Measurements from ENCODE around the gene CABLES2.

CABLES2 gene

DNA sequence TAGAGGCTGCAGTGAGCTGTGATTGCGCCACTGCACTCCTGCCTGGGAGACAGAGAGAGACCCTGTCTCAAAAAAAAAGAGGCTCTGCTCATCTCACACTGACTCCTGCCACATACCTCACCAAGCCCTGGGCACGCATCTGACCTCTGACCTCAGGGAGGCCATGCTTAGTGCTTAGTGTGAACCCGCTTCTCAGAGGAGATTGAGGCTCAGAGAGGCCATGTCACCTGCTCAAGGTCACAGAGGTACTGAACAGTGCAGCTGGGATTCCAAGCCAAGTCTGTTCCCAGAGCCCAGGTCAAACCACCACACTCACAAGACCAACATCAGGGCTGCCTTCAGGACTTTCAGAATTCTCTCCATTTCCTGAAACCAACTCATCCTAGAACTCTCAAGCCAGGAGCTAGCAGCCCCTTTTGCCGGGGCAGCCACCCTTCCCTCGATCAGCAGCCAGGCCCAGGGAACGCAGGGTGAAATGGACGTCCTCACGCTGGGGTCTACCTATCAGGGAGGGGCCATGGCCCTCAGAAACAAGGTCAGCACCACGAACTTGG lies 2.9 kb downstream of the CABLES2 start:
- no peak for DNase-seq (ENCODE audit: low read depth)

DNA sequence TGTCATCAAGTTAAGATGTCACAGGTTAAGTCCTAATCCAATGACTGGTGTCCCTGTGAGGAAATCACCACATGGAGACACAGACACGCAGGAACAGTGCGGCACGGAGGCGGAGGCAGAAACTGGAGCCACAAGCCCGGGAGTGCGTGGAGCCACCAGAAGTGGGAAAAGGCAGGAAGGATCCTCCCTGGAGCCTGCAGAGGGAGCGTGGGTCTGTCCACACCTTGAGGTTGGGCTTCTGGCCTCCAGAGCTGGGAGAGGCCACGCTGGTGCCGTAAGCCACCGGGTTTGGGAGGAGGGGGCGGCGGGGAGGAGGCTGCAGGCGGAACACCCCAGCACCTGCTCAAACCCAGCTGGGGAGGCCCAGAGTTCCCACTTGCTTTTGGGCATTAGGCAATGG lies 3.8 kb downstream of the CABLES2 start:
- DNase-seq (ENCODE audit: low read depth): no peak

DNA sequence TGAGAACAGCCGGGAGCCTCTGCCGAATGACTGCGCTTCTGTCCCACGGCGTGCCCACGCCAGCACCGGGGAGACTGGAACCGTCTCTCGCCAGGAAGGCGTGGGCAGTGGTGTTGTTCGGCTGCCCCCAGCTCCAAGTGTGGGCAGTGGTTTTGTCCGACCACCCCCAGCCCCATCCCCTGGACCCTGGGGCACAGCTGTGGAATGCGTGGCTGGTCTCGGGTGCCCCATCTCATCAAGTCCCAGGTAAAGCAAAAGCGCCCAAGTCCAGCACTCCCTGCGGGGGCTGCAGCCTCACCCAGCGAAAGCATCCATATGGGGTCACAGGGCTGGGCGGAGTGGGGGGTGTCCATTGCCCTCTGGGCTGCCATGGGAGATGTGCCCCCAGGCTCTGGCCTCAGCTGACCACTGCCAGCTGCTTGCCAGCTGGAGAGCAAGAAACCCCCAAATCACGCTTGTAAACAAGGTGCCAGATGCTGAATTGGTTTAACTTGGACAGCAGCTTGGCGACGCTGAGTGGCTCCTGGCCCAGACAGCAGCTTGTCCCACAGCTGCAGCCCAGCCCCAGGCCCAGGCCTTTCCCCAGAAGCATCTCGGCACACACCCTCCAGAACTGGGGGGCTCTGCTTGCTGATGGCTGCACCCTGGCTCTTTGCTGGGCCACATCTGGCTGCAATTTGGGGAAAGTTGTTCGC lies 4.5 kb downstream of the CABLES2 start:
- no peak for DNase-seq (ENCODE audit: low read depth)

DNA sequence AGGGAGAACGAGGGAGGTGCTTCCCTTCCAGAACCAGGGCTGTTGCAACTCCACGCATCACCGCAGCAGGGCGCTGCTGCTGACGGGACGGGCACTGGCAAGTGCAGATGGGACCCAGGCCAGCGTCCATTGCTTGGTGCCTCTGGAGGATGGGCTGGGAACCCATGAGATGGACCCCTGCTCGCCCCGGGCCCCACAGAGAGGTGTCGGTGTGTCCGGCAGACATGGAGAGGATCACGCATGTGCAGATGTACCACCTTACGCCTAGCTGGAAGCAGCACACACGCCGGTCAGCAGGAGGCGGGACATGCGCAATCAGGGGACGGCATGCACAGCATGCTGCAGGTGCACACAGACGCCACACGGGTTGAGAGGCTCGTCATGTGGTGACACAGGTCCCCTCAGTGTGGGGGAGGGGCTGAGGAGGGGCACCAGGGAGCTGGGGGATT lies 5.7 kb downstream of the CABLES2 start:
- DNase-seq (ENCODE audit: low read depth): no peak

DNA sequence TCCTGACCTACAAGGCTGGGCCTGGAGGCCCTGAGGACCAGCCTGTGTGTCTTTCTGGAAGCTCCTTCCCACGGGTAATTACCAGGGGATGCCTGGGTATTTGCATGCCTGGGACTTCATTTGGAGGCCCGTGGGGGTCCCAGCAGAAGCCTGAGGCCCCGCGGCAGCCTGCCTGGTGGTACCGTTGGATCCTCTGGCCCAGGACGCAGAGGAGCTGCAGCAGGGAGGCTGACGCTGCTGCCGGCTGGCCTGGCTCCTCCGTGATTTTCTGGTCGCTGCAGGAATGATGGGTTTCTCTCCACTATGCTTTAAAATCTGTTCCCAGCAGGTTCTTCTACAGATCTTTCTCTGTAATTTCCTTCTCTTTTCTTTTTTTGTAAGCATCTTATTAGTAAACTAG lies 6.5 kb downstream of the CABLES2 start:
- no peak for DNase-seq (ENCODE audit: low read depth)

DNA sequence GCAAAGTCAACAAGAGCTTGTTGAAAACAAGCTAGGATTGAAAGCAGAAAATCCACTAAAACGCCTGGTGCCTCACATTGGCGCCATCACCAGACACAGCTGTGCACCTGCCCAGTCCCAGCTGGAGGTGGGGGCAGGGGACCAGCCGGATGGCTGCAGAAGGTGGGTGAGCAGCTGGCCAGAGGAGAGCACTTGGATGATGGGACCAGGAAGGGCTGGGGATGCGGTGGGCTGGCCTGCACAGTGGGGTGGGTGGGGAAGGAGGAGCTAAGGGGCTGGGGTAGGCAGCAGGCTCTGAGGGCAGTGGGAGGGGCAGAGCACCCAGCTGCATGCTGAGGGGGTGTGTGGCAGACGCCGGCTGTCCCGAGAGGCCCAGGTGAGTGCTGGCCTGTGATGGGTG lies 7.1 kb downstream of the CABLES2 start:
- no peak for DNase-seq (ENCODE audit: low read depth)

DNA sequence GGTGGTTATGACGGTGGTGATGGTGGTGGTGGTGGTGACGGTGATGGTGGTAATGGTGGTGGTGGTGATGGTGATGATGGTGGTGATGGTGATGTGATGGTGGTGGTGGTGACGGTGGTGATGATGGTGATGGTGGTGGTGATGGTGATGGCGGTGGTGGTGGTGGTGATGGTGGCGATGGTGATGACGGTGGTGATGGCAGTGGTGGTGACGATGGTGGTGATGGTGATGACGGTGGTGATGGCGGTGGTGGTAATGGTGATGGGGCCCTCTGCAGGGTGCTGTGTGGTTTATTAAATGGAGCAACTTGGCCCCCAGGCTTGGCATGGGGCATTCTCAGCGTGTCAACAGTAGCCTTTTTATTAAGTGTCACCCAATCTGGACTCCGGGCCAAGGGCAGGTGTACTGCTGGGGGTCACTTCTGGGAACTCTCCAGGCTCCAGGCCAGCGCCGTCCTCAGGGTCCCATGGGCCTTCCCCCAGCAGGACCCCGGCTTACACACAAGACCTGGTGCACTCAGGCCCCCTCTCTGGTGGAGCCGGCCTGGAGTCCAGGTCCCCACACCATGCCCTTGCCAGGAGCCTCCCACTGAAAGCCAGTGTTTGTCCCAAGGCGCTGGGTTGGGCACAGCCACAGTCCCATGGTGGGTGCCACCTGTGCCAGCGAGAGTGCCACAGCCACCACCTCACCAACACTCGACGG lies 8.8 kb downstream of the CABLES2 start:
- no peak for DNase-seq (ENCODE audit: low read depth)

DNA sequence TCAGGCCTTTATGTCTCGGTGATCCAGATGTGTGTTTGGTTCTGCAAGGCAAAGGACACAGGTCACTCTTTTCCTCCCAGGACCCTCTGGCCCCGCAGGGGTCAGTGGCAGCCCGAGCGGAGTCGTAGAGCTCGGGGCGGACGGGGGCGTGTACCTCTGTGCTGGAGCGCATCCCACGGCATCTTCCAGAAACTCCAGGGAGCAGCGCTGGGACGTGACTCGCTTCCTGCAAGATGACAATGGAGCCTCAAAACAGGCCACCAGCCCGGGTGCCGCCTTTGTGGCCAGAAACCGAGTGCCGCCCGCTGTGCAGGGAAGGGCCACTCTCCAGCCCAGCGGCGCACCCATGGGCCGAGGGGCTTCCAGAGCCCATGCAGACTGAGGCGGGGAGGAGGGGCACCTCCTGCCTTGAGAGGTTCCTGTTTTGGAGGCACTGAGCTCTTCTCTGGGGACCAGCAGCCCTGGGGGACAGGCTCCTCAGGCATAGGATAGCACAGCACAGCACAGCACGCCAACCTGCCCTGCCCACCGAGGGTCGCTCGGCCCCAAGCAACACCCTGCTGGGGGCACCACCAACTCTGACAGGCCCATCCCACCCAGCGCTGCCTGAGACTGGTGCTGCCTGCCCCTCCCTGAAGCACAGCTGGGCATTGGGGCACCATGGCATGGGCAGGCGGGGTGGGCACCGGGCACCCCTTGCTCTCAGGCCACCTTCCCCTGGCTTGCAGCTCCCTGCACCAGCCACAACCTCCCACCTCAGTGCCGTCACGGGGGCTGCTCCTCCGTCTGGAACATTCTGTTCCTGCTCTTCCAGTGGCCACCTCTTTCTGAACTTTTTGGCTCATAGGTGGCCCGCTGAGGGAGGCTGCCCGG lies 10.5 kb downstream of the CABLES2 start:
- DNase-seq (ENCODE audit: low read depth): no peak

DNA sequence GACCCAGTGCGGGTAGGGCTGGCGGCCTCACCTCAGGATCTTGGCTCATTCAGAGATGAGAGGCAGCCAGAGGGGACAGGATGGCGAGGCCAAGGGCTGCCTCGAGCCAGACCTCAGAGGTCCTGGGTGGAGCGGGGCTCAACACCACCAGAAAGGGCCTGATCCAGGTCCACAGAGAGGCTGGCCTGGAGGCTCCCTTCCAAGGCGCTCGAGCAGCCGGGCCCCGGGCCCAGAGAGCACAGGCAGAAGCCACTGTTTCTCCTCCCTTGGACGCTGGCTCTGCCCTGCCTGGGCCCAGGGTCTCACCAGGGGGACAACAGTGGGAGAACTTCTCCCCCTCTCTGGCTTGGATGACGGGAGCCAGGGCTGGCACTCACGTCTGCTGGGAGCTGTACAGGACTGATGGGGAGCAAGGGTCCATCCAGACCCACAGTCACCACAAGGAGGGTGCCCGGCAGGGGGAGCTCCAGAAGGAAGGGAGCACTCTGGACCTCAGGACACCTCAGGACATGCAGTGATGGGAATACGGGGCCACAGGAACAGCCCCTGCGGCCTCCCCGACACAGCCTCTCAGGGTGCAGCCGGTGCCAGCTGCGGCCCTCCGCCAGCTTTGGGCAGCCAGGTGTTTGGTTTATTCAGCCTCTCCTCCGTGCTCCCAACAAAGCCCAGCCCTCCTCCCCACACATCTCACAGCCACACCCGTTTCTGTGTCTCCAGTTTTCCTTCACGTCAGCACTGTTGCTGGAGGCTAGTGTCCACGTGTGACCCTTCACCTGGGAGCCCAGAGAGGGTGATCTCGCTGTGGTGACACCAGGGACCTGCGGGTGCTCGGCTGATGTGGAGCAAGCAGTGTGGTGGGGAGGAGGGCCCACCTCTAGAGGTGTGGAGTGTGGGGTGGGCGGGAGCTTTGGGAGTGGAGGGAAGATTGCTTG lies 11.5 kb downstream of the CABLES2 start:
- DNase-seq (ENCODE audit: low read depth): no peak

DNA sequence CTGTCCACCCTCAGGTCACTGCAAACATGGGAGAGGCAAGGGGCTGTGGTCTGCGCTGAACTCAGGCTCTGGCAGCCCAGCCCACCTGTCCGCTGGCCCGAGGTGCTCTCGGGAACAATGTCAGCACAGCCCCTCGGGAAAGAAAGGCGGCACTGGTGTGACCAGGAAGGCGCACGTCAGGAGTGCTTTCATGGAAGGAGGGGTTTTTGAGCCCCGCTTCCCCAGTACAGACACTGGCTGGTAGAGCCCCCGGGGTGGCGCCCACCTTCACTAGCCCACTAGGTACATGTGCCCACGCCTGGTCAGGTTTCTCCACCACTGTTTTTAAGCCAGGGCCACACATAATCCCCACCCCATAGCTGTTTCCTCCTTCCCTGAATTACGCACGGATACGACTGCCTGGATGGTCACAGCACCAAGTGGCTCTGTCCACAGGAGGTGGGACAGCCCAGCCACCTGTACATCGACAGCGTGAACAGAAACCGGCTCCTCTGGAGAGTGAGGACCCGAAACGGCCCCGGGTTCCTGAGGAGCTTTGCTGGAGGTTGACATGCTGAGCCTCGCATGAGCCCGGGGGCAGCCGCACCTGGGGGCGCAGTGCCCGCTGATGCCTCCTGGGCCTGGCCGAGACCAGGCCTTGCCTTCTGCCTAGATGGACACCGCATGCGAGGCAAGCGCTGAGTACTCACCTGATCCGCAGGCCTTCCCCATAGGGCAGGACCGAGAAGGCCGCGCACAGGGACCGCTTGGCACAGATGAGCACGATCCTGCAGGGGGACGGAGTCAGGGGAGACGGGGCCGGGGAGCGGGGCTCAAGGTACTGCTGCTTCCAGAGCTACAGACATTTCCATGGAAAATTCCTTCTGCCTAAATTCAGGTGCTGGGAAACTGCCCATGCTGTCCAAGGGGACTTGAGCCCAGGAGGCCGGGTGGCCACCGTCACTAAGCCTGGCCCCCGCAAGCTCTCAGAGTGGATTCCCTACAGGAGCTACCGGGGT lies 12.5 kb downstream of the CABLES2 start:
- no peak for DNase-seq (ENCODE audit: low read depth)

DNA sequence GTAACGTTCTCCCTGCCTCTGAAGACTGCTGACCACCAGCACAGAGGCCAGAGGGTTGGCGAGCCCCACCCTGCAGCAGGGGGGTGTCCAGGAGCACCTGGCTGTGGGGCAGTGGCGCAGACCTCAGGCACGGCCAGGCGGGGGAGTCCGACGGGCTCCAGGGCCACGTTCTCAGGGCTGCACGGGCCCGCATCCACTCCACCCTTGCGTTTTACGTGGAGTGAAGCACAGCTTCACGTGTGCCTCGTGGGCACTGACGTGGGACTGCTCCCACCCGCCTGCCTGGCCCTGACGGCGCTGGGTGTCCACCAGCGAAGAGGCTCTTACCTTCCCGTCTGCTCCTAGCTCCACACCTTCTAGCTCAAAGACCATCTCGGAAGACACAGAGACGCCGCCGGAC lies 13.3 kb downstream of the CABLES2 start:
- DNase-seq (ENCODE audit: low read depth): no peak

DNA sequence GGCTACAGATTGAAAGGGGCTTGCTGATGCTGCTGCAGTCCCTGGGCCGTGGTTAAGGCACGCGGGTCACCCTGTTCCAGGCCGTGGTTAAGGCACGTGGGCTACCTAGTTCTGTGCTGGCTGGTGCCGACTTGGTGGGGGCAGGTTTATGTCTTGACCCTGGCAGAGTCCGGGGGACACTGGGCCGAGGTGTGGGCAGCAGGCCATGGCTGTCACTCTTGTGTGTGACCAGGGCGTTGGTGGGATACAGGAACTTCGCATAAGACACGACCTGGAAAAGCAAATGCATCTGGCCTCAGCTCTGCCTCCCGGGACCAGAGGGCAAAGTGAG lies 13.8 kb downstream of the CABLES2 start:
- no peak for DNase-seq (ENCODE audit: low read depth)

DNA sequence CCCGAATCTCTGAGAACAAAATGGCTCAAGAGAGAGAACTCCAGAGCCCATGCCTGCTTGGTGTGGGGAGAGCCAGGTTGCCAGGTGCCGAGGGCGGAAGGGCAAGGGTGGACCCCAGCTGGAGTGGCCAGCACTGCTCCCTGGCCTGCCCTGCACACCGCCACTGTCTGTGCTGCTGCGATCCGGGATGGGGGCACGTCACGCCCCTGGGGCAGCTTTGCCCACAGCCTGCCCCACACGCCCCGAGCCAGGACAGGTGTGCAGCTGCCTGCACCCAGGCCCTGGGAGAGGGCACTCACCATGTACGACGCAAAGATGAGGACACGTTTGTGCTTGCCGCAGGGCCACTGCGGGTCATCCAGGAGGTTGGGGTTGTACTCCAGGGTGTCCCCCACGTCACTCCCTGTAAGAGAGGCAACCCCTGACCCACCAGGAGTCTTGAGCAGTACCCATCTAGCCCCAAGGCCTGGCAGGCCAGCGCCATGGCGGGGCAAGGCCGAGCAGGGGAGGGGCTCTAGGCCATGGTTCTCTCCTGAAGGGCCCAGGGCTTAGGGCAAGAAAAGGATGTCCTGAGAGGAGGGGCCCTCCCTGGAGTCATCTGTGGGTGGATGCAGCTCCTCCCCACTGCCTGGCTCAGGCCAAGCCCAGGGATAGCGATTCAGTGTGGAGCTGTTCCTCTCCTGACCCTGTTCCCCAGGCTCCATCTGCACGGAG lies 14.3 kb downstream of the CABLES2 start:
- no peak for DNase-seq (ENCODE audit: low read depth)

DNA sequence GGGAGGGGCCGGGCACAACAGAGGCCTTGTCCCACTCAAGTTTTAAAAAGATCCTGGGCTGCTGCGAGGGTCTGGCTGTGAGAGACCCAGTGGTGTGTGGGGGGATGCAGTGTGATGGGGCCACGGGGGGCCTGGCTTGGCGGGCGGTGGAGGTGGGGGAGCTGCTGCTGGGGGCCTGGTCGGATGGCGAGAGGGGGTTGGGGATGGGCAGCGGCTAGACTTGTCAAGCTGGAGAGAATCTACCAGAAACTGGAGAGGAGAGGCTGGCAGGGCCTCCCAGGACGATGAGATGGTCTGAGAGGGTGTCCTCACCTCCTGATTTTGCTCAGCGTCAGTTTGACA lies 15.0 kb downstream of the CABLES2 start:
- no peak for DNase-seq (ENCODE audit: low read depth)

DNA sequence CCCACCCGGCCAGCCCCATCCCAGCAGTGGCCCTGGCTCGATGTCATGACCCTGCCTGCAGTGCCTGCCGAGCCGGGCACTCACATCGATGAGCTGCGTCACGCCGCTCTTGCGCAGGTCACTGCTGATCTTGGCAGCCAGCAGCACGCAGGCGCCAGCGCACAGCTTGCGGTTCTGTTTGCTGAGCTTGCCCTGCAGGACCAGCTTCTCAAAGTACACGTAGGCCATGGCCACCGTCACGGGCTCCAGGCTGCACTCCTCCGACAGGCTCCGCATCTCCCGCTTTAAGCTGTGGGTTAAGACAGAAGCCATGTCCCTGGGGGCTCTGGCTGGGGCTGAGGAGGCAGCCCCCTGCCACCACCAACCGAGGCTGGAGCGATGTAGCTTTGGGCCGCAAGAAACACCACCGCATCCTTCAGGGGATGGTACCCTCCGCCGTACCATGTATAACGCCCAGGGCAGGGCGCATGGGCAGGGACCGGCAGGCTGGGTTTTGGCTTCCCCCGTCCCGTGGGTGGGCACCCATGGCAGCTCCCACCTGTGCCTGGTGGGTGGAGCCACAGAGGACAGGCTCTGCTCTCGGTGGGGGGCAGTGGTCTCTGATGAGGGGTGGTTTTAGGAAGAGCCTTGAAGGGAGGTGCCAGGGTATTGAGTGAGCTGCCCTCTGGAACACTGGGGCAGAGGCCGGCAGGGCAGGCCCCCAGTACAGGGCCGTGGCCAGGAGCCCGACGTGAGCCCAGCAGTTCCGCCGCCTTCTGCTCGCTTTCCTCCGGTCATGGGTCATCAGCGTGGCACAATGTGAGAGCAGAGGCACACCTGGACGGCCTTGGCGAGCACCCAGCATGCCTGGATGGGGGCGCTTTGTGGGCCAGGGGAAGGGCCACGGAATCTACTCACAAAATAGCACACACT lies 15.7 kb downstream of the CABLES2 start:
- DNase-seq (ENCODE audit: low read depth): no peak

DNA sequence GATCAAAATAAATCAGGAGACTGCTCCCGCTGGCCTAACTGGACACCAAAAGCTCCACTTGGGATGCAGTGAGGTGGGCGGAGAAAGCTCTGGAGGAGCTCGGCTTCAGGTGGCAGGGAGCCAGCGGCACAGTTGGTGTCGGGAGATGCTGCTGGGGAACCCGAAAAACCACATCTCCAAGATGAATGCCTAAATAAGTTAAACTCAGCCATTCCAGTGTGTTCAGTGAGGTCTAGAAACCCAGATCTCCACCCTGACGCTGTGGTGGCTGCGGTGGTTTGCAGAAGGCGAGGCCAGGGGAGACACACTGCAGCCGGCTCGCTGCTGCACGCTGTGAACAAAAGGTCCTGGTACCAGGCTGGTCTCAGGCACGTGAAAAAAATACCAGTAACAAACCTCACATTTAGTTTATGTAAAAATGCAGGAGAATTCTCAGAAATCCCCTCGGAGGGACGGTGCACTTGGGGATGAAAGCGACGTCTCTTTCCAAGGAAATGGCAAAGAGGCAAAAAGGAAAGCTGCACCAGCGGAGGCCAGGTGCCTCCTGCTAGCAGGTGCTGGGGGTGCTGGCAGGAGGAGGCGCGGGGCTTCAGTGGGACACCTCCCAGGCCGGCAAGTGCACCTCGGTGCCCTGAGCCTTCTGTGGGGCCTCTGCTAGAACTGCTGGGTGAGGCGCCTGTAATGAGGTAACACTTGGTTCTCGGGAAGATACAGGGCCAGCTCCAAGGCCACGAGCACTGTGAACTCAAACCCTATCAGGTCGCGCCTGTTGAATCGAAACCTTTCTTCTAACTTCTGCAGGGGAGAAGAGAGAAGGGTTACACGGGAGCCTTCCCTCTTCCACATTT lies 16.5 kb downstream of the CABLES2 start:
- no peak for DNase-seq (ENCODE audit: low read depth)

DNA sequence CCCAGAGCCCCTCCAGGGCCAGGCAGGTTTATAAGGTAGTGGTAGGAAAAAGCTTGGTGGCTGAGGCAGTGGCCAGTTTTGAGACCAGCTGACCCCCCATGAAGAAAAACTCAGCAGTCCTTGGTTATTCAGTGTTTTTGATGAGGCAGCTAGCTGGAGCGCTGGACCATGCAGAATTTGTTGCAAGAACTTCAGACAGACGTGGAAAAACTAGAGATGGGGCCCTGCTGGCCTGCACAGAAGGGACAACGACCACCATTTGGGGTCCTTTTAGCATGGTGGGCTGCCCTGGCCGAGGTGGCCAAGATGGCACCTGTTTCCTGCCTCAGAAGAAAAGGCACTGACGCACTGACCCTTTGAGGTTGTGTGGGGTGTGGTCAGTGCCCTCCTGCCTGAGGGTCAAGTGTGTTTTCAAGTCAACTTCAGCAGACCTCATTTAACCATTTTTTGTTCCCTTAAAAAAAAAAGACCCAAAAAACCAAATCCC lies 17.4 kb downstream of the CABLES2 start:
- DNase-seq (ENCODE audit: low read depth): no peak
